ENCODE results near the gene TIMP1. TPM values are rescaled to one million over a fixed set of nuclear protein-coding genes. Genes with fewer than 3 reads are reported as not detected.

Gene TIMP1
- total and polyA plus RNA-seq, 2 of the 13 experiments (the other 11 are each of a cell fraction or from before 2014, with no cell fraction given) = 12.3 to 45.8 TPM

GRCh38 chrX:47570794-47571193 is 11.4 kb upstream of the TIMP1 start:
- H3K27me3 ChIP-seq (ENCODE audit: control insufficient read depth in 1 of 2, insufficient read depth in 2 of 2, low read length in 2 of 2) = no peaks in the 10 kb centered on the region
- no peaks in the 10 kb centered on the region for H4K20me1 ChIP-seq (ENCODE audit: insufficient read depth, low read length)
- FAIRE-seq (no peak), ATAC-seq (no peak), DNase-seq (ENCODE audit: low spot score) (no peak)
- H3K27ac ChIP-seq (ENCODE audit: extremely low read length, insufficient read depth, low read length) = no peak overlapping the region
- H3K9ac ChIP-seq (ENCODE audit: insufficient read depth, low read depth, low read length) = no peak overlapping the region
- WGBS (ENCODE audit: low lambda C conversion rate) = 95% methylated on average over 8 of the region's 8 CpGs
- peaks cover 0 to 19% of the 10 kb centered on the region in 2 experiments; a peak in 2 of 5 replicates for H3K36me3 ChIP-seq (replicated peaks in 1 of 2; ENCODE audit: control insufficient read depth in 1 of 2, insufficient read depth in 2 of 2, low read length in 2 of 2)
- H2AFZ ChIP-seq (ENCODE audit: low read length) = no peak overlapping the region
- POLR2A ChIA-PET = no interaction called here
- no peaks in the 10 kb centered on the region for H3K79me2 ChIP-seq (ENCODE audit: insufficient read depth, low read length)
- no peaks in the 10 kb centered on the region for H3K4me1 ChIP-seq (ENCODE audit: insufficient read depth, low read length)
- CTCF ChIA-PET (ENCODE audit: low intra/inter-chr PET ratio, low total read pairs) = no interaction called here
- no peaks in the 10 kb centered on the region for H3K9me3 ChIP-seq (ENCODE audit: low read length)
- no peak overlapping the region for H3K4me3 ChIP-seq (replicated peaks in 1 of 3; ENCODE audit: insufficient read depth in 1 of 3, low read depth in 2 of 3, low read length in 3 of 3)
- in situ Hi-C loops (cut with HindIII; ENCODE audit: extremely low pct_ligation_motif_present, low pct_unique_long_range_greater_than_20kb) (no loop called here), intact Hi-C loops (cut with micrococcal nuclease; ENCODE audit: unreplicated experiment) (no loop called here)
- BruUV-seq (replicated peaks) = no TSS peak
- no peak overlapping the region for H3K4me2 ChIP-seq (ENCODE audit: low read depth, low read length)
- TF ChIP-seq U2AF1 (optimal IDR thresholded peaks at IDR 0.05; ENCODE audit: low read depth, low read length) (no peak), GATAD1 (CRISPR knock-in tag; IDR thresholded peaks at IDR 0.05) (no peak), ETV6 (CRISPR knock-in tag; conservative IDR thresholded peaks at IDR 0.05) (no peak), CHD4 (IDR thresholded peaks at IDR 0.05; ENCODE audit: borderline replicate concordance, low read length) (no peak), HOXA9 (CRISPR knock-in tag; IDR thresholded peaks at IDR 0.05; ENCODE audit: borderline replicate concordance) (no peak), GTF3A (CRISPR knock-in tag; conservative IDR thresholded peaks at IDR 0.05) (no peak), MZF1 (CRISPR knock-in tag; IDR thresholded peaks at IDR 0.05; ENCODE audit: borderline replicate concordance) (no peak)

- peaks cover 0 to 19% of the 10 kb centered on the region in 2 experiments; a peak in 2 of 5 replicates for H3K36me3 ChIP-seq (replicated peaks in 1 of 2; ENCODE audit: control insufficient read depth in 1 of 2, insufficient read depth in 2 of 2, low read length in 2 of 2)
- no peak overlapping the region for H3K4me2 ChIP-seq (ENCODE audit: low read depth, low read length)
- H3K27ac ChIP-seq (ENCODE audit: extremely low read length, insufficient read depth, low read length) = no peak overlapping the region
- DNase-seq (ENCODE audit: low spot score) (no peak), FAIRE-seq (no peak), ATAC-seq (no peak)
- H3K9ac ChIP-seq (ENCODE audit: insufficient read depth, low read depth, low read length) = no peak overlapping the region
- no TSS peak for BruUV-seq (replicated peaks)
- H2AFZ ChIP-seq (ENCODE audit: low read length) = no peak overlapping the region
- no peaks in the 10 kb centered on the region for H3K9me3 ChIP-seq (ENCODE audit: low read length)
- in situ Hi-C loops (cut with HindIII; ENCODE audit: extremely low pct_ligation_motif_present, low pct_unique_long_range_greater_than_20kb) (no loop called here), intact Hi-C loops (cut with micrococcal nuclease; ENCODE audit: unreplicated experiment) (no loop called here)
- ChIA-PET POLR2A (no interaction called here), CTCF (ENCODE audit: low intra/inter-chr PET ratio, low total read pairs) (no interaction called here)
- H3K4me1 ChIP-seq (ENCODE audit: insufficient read depth, low read length) = no peaks in the 10 kb centered on the region
- no peaks in the 10 kb centered on the region for H3K27me3 ChIP-seq (ENCODE audit: control insufficient read depth in 1 of 2, insufficient read depth in 2 of 2, low read length in 2 of 2)
- H3K79me2 ChIP-seq (ENCODE audit: insufficient read depth, low read length) = no peaks in the 10 kb centered on the region
- H3K4me3 ChIP-seq (replicated peaks in 1 of 3; ENCODE audit: insufficient read depth in 1 of 3, low read depth in 2 of 3, low read length in 3 of 3) = no peak overlapping the region
- no peaks in the 10 kb centered on the region for H4K20me1 ChIP-seq (ENCODE audit: insufficient read depth, low read length)
- WGBS (ENCODE audit: low lambda C conversion rate) = 100% methylated on average over 1 of the region's 11 CpGs
- TF ChIP-seq, protein P1, sequence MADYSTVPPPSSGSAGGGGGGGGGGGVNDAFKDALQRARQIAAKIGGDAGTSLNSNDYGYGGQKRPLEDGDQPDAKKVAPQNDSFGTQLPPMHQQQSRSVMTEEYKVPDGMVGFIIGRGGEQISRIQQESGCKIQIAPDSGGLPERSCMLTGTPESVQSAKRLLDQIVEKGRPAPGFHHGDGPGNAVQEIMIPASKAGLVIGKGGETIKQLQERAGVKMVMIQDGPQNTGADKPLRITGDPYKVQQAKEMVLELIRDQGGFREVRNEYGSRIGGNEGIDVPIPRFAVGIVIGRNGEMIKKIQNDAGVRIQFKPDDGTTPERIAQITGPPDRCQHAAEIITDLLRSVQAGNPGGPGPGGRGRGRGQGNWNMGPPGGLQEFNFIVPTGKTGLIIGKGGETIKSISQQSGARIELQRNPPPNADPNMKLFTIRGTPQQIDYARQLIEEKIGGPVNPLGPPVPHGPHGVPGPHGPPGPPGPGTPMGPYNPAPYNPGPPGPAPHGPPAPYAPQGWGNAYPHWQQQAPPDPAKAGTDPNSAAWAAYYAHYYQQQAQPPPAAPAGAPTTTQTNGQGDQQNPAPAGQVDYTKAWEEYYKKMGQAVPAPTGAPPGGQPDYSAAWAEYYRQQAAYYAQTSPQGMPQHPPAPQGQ (CRISPR knock-in tag; IDR thresholded peaks at IDR 0.05; ENCODE audit: borderline replicate concordance) = no peak
- TF ChIP-seq ZNF138 (CRISPR knock-in tag; IDR thresholded peaks at IDR 0.05; ENCODE audit: low read depth) (no peak), SIX4 (CRISPR knock-in tag; IDR thresholded peaks at IDR 0.05) (no peak), RBFOX2 (IDR thresholded peaks at IDR 0.05; ENCODE audit: low read depth, low read length) (no peak)
- TF ChIP-seq, protein P2, sequence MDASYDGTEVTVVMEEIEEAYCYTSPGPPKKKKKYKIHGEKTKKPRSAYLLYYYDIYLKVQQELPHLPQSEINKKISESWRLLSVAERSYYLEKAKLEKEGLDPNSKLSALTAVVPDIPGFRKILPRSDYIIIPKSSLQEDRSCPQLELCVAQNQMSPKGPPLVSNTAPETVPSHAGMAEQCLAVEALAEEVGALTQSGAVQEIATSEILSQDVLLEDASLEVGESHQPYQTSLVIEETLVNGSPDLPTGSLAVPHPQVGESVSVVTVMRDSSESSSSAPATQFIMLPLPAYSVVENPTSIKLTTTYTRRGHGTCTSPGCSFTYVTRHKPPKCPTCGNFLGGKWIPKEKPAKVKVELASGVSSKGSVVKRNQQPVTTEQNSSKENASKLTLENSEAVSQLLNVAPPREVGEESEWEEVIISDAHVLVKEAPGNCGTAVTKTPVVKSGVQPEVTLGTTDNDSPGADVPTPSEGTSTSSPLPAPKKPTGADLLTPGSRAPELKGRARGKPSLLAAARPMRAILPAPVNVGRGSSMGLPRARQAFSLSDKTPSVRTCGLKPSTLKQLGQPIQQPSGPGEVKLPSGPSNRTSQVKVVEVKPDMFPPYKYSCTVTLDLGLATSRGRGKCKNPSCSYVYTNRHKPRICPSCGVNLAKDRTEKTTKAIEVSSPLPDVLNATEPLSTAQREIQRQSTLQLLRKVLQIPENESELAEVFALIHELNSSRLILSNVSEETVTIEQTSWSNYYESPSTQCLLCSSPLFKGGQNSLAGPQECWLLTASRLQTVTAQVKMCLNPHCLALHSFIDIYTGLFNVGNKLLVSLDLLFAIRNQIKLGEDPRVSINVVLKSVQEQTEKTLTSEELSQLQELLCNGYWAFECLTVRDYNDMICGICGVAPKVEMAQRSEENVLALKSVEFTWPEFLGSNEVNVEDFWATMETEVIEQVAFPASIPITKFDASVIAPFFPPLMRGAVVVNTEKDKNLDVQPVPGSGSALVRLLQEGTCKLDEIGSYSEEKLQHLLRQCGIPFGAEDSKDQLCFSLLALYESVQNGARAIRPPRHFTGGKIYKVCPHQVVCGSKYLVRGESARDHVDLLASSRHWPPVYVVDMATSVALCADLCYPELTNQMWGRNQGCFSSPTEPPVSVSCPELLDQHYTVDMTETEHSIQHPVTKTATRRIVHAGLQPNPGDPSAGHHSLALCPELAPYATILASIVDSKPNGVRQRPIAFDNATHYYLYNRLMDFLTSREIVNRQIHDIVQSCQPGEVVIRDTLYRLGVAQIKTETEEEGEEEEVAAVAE (CRISPR knock-in tag; IDR thresholded peaks at IDR 0.05; ENCODE audit: borderline replicate concordance) = no peak
Measured at GRCh38 chrX:47571215-47571614, 11.0 kb upstream of the TIMP1 start.

Measured in HepG2 (cell line).